Stimulated activated CD4-positive, alpha-beta T cell treated with anti-CD3 and anti-CD28 coated beads, Interleukin-15, amount 100 ng/mL, for 48 hours (primary cell): ENCODE data around the gene ZNF883.

ENCODE experiments used
- DNase-seq, 2 donors: peaks; one replicate each; pipeline ENCODE4 v3.0.0-alpha.2; 2020; ENCODE audit warnings: low read depth in 2 of 2

The ZNF883 gene

GRCh38 chr9:112917987-112918362, 94.0 kb downstream of the ZNF883 start:
- DNase-seq = no peak

DNA sequence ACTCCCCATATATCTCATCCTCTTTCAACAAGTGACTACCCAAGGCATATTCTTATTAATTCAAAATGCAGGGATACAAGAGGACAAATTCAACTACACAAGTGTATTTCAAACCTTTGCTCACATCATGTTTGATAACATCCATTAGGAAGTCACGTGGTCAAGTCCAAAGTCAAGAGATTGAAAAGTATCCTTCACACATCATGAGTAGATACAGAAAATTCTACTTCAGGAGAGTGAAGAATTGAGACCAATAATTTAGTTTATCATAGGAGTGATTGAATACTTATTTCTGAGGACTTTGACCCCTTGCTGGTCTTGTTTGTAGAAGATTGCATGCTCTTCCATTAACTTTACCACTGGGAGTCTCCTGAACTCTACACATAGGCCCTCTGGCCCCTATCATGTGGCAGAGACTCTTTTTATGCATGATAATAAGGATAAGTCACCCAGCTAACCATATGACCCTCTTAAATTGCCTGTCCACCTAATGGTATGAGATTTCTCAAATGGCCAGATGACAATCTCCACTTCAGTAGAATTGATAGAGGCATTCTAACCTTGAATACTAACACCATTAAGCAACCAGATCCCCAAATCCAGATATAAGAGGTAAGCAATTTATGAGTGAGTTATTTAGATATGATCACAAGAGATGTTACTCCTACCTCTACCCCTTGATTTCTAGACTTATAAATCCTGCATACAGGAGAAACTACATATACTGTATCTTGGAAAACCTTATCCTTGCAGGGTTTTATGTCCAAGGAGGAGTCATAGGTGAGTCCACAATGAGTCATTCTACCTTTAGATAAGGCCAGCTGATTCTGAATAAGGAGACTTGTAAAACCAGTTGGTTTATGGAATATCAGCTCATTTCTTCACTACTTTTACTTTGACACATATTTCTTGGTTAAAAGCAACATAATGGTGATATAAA, 94.7 kb downstream of the ZNF883 start:
- DNase-seq = no peak

- DNase-seq = no peak
These were observed 97.5 kb downstream of the ZNF883 start for GRCh38 chr9:112914524-112914923.

GRCh38 chr9:112913326-112913725, 98.7 kb downstream of the ZNF883 start:
- no peak for DNase-seq

- DNase-seq = no peak
These were observed 99.4 kb downstream of the ZNF883 start for GRCh38 chr9:112912636-112913035.

DNA sequence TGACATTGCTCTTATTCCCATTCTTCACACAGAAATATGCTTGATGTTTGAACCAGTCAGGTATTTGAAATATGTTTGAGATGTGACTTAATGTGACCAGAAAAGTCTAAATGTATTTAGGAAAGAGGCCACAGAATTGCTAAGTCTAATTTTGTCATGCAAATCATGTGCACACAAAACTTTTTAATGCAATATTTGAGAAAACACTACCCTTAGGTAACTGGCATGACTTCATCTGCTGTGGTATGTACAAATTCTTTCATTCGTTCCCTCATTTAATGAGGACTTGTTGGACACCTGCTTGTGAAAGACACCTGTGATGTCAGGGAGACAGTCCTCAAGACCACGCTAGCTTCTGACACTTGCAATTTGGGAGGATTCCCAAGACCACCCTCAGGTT, 100.3 kb downstream of the ZNF883 start:
- DNase-seq = no peak
